CD14-positive monocyte (primary cell): ENCODE results near the gene DMAC1. TPM values are rescaled to one million over a fixed set of nuclear protein-coding genes. Genes with fewer than 3 reads are reported as not detected.

Source experiments
- DNase-seq, 3 donors: peaks; one replicate each; pipeline ENCODE4 v3.0.0-alpha.2; 2011 to 2022
- H2AFZ ChIP-seq: 2 replicates; pipeline ENCODE4 v1.6.0; 2012; ENCODE audit warnings: mild to moderate bottlenecking, low read depth, low read length, inconsistent platforms; ENCODE audit not compliant: insufficient read depth, poor library complexity, severe bottlenecking
- H3K27ac ChIP-seq, 2 donors: 1 replicate in 1 of 2; 2 replicates in 1 of 2; pipeline ENCODE4 v1.5.1; 2012 to 2013; ENCODE audit warnings: low read length in 2 of 2, control low read depth in 1 of 2, inconsistent platforms in 1 of 2, low read depth in 1 of 2, mild to moderate bottlenecking in 1 of 2
- H3K27me3 ChIP-seq, 2 donors: one replicate each; pipeline versions ENCODE4 v1.6.0 to v1.6.1; 2011 to 2013; ENCODE audit warnings: low read length in 2 of 2; ENCODE audit not compliant: control insufficient read depth in 2 of 2, insufficient read depth in 2 of 2
- H3K36me3 ChIP-seq, 2 donors: replicated peaks in 1 of 2; 1 replicate in 1 of 2; 2 replicates in 1 of 2; pipeline versions ENCODE4 v1.5.1 to v1.6.1; 2012 to 2013; ENCODE audit warnings: low read length in 2 of 2, control low read depth in 1 of 2, inconsistent platforms in 1 of 2, mild to moderate bottlenecking in 1 of 2; ENCODE audit not compliant: insufficient read depth in 2 of 2, control insufficient read depth in 1 of 2
- H3K4me1 ChIP-seq, 2 donors: 1 replicate in 1 of 2; 2 replicates in 1 of 2; pipeline versions ENCODE4 v1.5.1 to v1.6.1; 2012 to 2013; ENCODE audit warnings: low read length in 2 of 2, control low read depth in 1 of 2, inconsistent platforms in 1 of 2, mild to moderate bottlenecking in 1 of 2, moderate library complexity in 1 of 2; ENCODE audit not compliant: insufficient read depth in 2 of 2, control insufficient read depth in 1 of 2
- H3K4me2 ChIP-seq: replicated peaks from 2 replicates; pipeline ENCODE3; 2012; ENCODE audit warnings: low read length, moderate library complexity, mild to moderate bottlenecking; ENCODE audit not compliant: poor library complexity, severe bottlenecking; ENCODE audit errors: extremely low read depth
- H3K4me3 ChIP-seq, 3 experiments: fragments of 200-600 bp in 1 of 3; sonication (generic) in 1 of 3; replicated peaks in 1 of 3; 1 replicate in 2 of 3; 2 replicates in 1 of 3; pipeline ENCODE4 v1.5.1; 2011 to 2013; ENCODE audit warnings: low read length in 3 of 3, mild to moderate bottlenecking in 3 of 3, control low read depth in 2 of 3, low read depth in 2 of 3, inconsistent platforms in 1 of 3, moderate library complexity in 1 of 3
- H3K79me2 ChIP-seq: 2 replicates; pipeline ENCODE4 v1.6.0; 2012; ENCODE audit warnings: mild to moderate bottlenecking, control low read depth, inconsistent platforms, low read length, moderate library complexity; ENCODE audit not compliant: insufficient read depth
- H3K9ac ChIP-seq: 2 replicates; pipeline ENCODE4 v1.6.0; 2017; ENCODE audit warnings: low read length, mild to moderate bottlenecking; ENCODE audit not compliant: insufficient read depth, poor library complexity, severe bottlenecking
- H3K9me3 ChIP-seq, 2 donors: replicated peaks in 1 of 2; 1 replicate in 1 of 2; 2 replicates in 1 of 2; pipeline versions ENCODE4 v1.5.1 to v1.6.1; 2012 to 2013; ENCODE audit warnings: low read length in 2 of 2, control low read depth in 1 of 2; ENCODE audit not compliant: control insufficient read depth in 1 of 2, insufficient read depth in 1 of 2
- H4K20me1 ChIP-seq: 2 replicates; pipeline ENCODE4 v1.6.0; 2012; ENCODE audit warnings: mild to moderate bottlenecking, low read length, control low read depth, moderate library complexity; ENCODE audit not compliant: insufficient read depth
- H3K27ac Mint-ChIP-seq, 7 donors: one replicate each; pipeline ENCODE4 v1.8.0; 2020; ENCODE audit warnings: mild to moderate bottlenecking in 7 of 7, mixed read lengths in 7 of 7, moderate library complexity in 6 of 7, inconsistent platforms in 2 of 7
- H3K27me3 Mint-ChIP-seq, 3 donors: one replicate each; pipeline ENCODE4 v1.8.0; 2021 to 2022; ENCODE audit warnings: low read depth in 3 of 3, mild to moderate bottlenecking in 3 of 3, mixed read lengths in 3 of 3, moderate library complexity in 3 of 3, inconsistent platforms in 1 of 3
- H3K36me3 Mint-ChIP-seq, 2 donors: one replicate each; pipeline ENCODE4 v1.8.0; 2020; ENCODE audit warnings: mixed read lengths in 2 of 2, inconsistent platforms in 1 of 2, mild to moderate bottlenecking in 1 of 2
- H3K4me1 Mint-ChIP-seq: one replicate; pipeline ENCODE4 v1.8.0; 2020; ENCODE audit warnings: mild to moderate bottlenecking, mixed read lengths
- H3K4me3 Mint-ChIP-seq, 2 donors: one replicate each; pipeline ENCODE4 v1.8.0; 2020; ENCODE audit warnings: mild to moderate bottlenecking in 2 of 2, mixed read lengths in 2 of 2, moderate library complexity in 1 of 2
- H3K9me3 Mint-ChIP-seq, 7 donors: one replicate each; pipeline ENCODE4 v1.8.0; 2020 to 2022; ENCODE audit warnings: mixed read lengths in 7 of 7, mild to moderate bottlenecking in 6 of 7, moderate library complexity in 6 of 7, inconsistent platforms in 2 of 7
- CTCF ChIP-seq: fragments of 200-600 bp; IDR thresholded peaks from one replicate; pipeline ENCODE4 v1.8.0; 2022; ENCODE audit warnings: antibody characterized with exemption, mild to moderate bottlenecking
- WGBS: methylation state at CpG from one replicate; pipeline ENCODE4 v1.1.5; 2013; ENCODE audit warnings: missing lambda C conversion rate; ENCODE audit not compliant: insufficient coverage; 5-methylcytosine and 5-hydroxymethylcytosine counted together
- intact Hi-C, 2 donors: fragments of 100-400 bp; cut with micrococcal nuclease; formaldehyde crosslinking; loops; one replicate each; pipeline versions ENCODE4 v1.15.0 to v1.15.1; 2023
- polyA plus RNA-seq, 3 donors: library from polyadenylated mRNA; depleted of rRNA in 1 of 3; unstranded in 2 of 3; stranded (reverse) in 1 of 3; fragments of 300-500 nt in 2 of 3; fragments of >200 nt in 1 of 3; fragmentation: Illumina TruSeq in 2 of 3; gene quantifications; 1 replicate in 2 of 3; 2 replicates in 1 of 3; pipeline ENCODE4 v1.2.3, GENCODE V29; 2012 to 2021

The DMAC1 gene
- polyA plus RNA-seq, 3 donors: 3.0 to 29.6 (median 25.4) TPM

GRCh38 chr9:7790819-7791182, 8.8 kb downstream of the DMAC1 start:
- WGBS: 91% methylated on average over 4 of the region's 6 CpGs
- Mint-ChIP-seq H3K9me3 (no peaks in the 10 kb centered on the region), H3K4me3 (no peak overlapping the region), H3K27ac (no peak overlapping the region), H3K36me3 (peaks cover 26 to 27% of the 10 kb centered on the region in 2 donors), H3K4me1 (no peaks in the 10 kb centered on the region), H3K27me3 (no peaks in the 10 kb centered on the region)
- no peak for DNase-seq
- Histone ChIP-seq H3K27me3 (no peaks in the 10 kb centered on the region), H3K4me2 (no peak overlapping the region), H3K4me3 (no peak overlapping the region), H3K4me1 (no peaks in the 10 kb centered on the region), H3K9me3 (no peaks in the 10 kb centered on the region), H3K27ac (no peak overlapping the region), H3K9ac (no peak overlapping the region), H2AFZ (no peak overlapping the region), H4K20me1 (no peaks in the 10 kb centered on the region), H3K79me2 (no peaks in the 10 kb centered on the region), H3K36me3 (peaks cover 2 to 27% of the 10 kb centered on the region in 2 donors)
- intact Hi-C loops: no loop called here
- TF ChIP-seq CTCF: no peak

DNA sequence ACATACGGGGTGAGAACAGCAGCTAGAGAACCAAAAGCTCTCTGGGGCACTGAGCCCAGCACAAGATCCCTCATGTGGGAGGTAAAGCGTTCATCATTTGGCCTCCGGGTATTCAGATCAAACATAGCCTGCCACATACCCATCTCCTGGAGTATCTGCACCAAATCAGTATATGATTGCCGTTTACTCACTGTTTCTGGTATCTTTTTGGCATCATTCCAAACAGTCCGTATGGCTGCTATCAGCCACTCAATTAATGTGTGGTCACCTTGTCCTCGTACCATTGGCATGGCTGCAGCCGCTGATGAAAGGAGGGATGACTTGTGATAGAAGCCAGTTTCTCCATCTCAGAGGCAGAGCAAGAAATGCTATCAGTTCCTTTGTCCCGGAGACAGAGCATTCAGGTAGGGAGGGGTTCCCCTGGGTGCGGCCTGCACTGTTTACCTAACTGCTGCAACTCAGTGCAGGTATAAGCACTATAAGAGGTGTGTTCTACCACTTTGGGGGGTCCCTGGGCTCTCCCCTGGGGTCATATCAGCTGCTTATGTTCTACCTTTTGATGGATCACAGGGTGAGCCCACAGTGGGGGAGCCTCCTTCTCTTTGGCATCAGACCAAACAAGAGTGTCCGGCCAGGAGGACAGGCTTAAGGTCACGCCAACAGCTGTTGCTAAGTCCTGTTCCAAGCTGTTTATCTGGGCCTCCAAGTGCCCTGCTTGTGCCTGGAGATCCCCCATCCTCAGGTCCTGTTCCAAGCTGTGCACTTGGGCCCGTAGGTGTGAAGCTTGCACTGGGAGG, 9.4 kb downstream of the DMAC1 start:
- Histone ChIP-seq H3K4me3 (no peak overlapping the region), H3K9me3 (no peaks in the 10 kb centered on the region), H3K27me3 (no peaks in the 10 kb centered on the region), H3K4me2 (no peak overlapping the region), H3K9ac (no peak overlapping the region), H3K79me2 (no peaks in the 10 kb centered on the region), H3K27ac (no peak overlapping the region), H3K4me1 (no peaks in the 10 kb centered on the region), H4K20me1 (no peaks in the 10 kb centered on the region), H2AFZ (no peak overlapping the region), H3K36me3 (peaks cover 0 to 21% of the 10 kb centered on the region in 2 donors)
- no peaks in the 10 kb centered on the region for H3K4me1 Mint-ChIP-seq
- no peak overlapping the region for H3K27ac Mint-ChIP-seq
- no peaks in the 10 kb centered on the region for H3K9me3 Mint-ChIP-seq
- peaks cover 23% of the 10 kb centered on the region in 2 donors for H3K36me3 Mint-ChIP-seq
- TF ChIP-seq CTCF: no peak
- intact Hi-C loops: no loop called here
- DNase-seq: no peak
- 86% methylated on average over 10 of the region's 12 CpGs for WGBS
- no peak overlapping the region for H3K4me3 Mint-ChIP-seq
- H3K27me3 Mint-ChIP-seq: no peaks in the 10 kb centered on the region
